ENCODE measurements around the gene SEC24C. TPM values are rescaled to one million over a fixed set of nuclear protein-coding genes. Genes with fewer than 3 reads are reported as not detected.
A peak's percentile ranks its signal among the peaks of the same experiment; 100 is the strongest.
"Not testable (repeated sequence)": the region's sequence is repeated elsewhere in the genome, so short reads cannot be mapped to it uniquely, and the experiment has no call there.

Gene SEC24C
- total RNA-seq, 4 donors from 2014 or later = 25.3 to 75.9 (median 40.1) TPM

DNA sequence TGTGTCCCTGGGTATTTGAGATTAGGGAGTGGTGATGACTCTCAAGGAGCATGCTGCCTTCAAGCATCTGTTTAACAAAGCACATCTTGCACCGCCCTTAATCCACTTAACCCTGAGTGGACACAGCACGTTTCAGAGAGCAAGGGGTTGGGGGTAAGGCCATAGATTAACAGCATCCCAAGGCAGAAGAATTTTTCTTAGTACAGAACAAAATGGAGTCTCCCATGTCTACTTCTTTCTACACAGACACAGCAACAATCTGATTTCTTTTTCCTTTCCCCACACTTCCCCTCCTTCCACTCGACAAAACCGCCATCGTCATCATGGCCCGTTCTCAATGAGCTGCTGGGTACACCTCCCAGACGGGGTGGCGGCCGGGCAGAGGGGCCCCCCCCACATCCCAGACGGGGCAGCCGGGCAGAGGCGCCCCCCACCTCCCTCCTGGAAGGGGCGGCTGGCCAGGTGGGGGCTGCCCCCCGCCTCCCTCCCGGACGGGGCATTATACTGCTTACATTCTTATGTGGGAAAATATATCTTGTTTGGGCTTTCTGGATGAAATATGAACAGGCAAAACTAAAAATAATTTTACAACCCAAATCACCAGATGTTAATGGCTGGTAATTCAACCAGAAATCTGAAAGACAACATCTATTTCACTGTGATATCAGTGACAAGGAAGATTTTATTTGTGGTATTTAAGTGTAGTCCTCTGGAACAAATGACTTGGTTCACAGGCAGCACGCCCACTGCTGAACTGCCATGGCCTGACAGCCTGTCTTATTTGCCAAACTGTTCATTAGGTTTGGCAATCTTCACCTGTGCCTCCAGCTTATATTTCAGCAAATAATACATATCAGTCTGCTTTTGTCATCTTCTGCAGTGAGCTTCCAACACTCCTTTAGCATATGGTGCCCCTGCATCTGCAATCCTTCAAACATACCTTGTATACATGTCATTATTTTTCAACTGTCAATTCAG lies 28.7 kb upstream of the SEC24C start:
- intact Hi-C loops (cut with DNase I; ENCODE audit: low total_unique reads); H3K27ac ChIP-seq; H3K27me3 ChIP-seq; H3K36me3 ChIP-seq; H3K4me3 ChIP-seq; H3K9me3 ChIP-seq; H3K4me1 ChIP-seq; DNase-seq: not testable (repeated sequence)

DNA sequence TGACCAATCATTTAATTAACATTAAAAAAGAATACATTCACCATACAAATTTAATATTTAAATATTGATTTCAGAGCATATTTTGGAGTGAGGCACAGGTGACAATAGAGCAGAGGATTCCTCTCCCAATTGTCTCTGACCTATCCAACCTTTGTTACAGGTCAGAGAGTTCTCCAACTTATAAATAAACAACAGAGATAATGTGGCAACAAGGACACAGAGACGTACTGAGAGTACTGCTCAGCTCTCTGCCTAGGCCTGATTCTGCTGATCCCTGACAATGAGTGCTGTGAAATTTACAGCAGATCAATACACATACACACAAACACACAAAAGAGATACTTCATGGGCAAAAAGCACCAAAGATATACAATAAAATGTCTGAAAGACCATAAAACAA lies 27.9 kb upstream of the SEC24C start:
- Histone ChIP-seq H3K9me3 (no peaks in the 10 kb centered on the region), H3K36me3 (no peaks in the 10 kb centered on the region), H3K27ac (no peak overlapping the region), H3K27me3 (no peaks in the 10 kb centered on the region), H3K4me1 (no peaks in the 10 kb centered on the region), H3K4me3 (no peak overlapping the region)
- TF ChIP-seq POLR2A (IDR thresholded peaks at IDR 0.05) = no peak
- TF ChIP-seq, protein P1, sequence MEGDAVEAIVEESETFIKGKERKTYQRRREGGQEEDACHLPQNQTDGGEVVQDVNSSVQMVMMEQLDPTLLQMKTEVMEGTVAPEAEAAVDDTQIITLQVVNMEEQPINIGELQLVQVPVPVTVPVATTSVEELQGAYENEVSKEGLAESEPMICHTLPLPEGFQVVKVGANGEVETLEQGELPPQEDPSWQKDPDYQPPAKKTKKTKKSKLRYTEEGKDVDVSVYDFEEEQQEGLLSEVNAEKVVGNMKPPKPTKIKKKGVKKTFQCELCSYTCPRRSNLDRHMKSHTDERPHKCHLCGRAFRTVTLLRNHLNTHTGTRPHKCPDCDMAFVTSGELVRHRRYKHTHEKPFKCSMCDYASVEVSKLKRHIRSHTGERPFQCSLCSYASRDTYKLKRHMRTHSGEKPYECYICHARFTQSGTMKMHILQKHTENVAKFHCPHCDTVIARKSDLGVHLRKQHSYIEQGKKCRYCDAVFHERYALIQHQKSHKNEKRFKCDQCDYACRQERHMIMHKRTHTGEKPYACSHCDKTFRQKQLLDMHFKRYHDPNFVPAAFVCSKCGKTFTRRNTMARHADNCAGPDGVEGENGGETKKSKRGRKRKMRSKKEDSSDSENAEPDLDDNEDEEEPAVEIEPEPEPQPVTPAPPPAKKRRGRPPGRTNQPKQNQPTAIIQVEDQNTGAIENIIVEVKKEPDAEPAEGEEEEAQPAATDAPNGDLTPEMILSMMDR (IDR thresholded peaks at IDR 0.05) = no peak
- intact Hi-C loops (cut with DNase I; ENCODE audit: low total_unique reads) = no loop called here
- no peak for DNase-seq

DNA sequence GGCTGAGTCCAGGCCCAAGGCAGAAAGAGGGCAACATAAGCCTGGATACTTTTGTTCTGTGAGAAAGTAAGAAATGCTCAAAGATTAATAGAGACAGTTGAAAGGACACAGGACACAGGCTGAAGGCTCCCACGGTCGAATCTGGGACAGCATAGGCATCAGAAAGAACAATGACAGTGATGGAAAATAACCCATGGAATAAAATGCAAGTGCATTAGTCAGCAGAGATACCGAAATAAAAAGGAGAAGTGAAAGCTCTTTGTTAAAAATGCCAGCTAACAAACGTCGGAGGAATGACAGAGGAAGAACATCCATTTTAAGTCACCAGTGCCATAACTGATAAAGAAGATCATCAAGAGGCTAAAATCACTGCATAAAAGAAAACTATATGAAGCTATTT lies 26.6 kb upstream of the SEC24C start:
- no peaks in the 10 kb centered on the region for H3K4me1 ChIP-seq
- TF ChIP-seq POLR2A (IDR thresholded peaks at IDR 0.05) = no peak
- TF ChIP-seq, protein P1 (IDR thresholded peaks at IDR 0.05) = no peak
- H3K27ac ChIP-seq = no peak overlapping the region
- no peaks in the 10 kb centered on the region for H3K36me3 ChIP-seq
- H3K27me3 ChIP-seq = no peaks in the 10 kb centered on the region
- intact Hi-C loops (cut with DNase I; ENCODE audit: low total_unique reads) = no loop called here
- no peaks in the 10 kb centered on the region for H3K9me3 ChIP-seq
- no peak for DNase-seq
- no peak overlapping the region for H3K4me3 ChIP-seq

DNA sequence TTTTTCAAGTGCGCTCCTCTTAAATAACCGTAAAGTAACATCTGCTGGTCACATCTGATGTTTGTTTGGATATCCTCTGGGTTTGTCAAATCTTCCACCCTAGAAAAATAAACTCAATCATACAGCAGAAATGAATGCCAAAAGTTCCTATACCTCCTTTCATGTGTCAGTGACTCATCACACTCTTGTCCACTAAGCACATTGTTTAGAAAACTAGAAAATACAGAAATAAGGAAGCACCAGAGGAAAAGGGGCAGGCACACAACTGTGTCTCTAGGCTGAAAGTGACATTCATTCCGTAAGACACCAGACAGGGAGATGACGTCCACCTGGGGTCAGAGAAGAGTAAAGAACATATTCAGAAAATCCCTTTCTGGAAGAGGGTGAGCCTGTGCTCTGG lies 23.6 kb upstream of the SEC24C start:
- H3K27me3 ChIP-seq; H3K4me1 ChIP-seq; intact Hi-C loops (cut with DNase I; ENCODE audit: low total_unique reads); H3K4me3 ChIP-seq; H3K9me3 ChIP-seq; H3K36me3 ChIP-seq; DNase-seq; H3K27ac ChIP-seq: not testable (repeated sequence)

DNA sequence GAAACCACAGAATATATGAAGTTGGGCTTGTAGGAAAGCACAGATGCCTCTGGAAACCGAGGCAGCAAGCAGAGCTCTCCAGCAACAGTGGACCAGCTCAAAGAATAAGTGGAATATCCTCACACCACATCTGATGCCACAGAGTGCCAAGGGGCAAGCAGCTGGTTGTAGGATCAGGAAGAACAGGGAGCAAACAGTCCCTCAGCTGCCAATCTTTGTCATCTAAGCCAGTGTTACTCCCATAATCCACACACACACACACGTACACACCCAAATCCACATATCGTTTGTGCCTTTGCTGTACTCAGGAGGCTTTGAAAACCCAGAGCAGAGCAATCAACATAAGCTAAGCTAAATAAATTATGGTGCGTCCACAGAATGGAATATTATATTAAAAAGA lies 20.7 kb upstream of the SEC24C start:
- Histone ChIP-seq H3K4me3 (no peak overlapping the region), H3K9me3 (no peaks in the 10 kb centered on the region), H3K4me1 (no peaks in the 10 kb centered on the region), H3K27me3 (no peaks in the 10 kb centered on the region), H3K27ac (no peak overlapping the region), H3K36me3 (no peaks in the 10 kb centered on the region)
- TF ChIP-seq POLR2A (IDR thresholded peaks at IDR 0.05) = no peak
- TF ChIP-seq, protein P1 (IDR thresholded peaks at IDR 0.05) = no peak
- intact Hi-C loops (cut with DNase I; ENCODE audit: low total_unique reads) = no loop called here
- DNase-seq = no peak

DNA sequence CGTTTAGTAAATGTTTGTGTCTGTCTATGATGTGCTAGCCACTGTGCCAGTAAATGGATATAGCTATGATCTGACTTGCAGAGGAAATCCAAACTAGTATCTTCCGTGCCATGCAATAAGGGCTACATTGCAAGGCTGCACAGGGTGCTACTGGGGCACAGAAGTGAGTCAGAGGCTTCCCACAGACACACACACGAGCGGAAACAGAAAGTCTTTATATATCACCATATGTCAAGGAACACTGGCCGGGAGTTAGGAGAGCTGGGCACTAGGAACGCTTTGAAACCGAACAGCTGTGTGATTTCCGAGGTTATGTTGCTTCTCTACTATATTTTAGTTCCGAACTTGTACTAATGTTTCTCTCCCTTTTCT lies 14.4 kb upstream of the SEC24C start:
- H3K27me3 ChIP-seq; DNase-seq; H3K4me1 ChIP-seq; intact Hi-C loops (cut with DNase I; ENCODE audit: low total_unique reads); H3K36me3 ChIP-seq; H3K9me3 ChIP-seq: not testable (repeated sequence)
- Histone ChIP-seq H3K27ac (peak overlapping the region; percentile 84 to 90), H3K4me3 (peak overlapping the region; percentile 64 to 88)

All from uterus (tissue), 4 donors.